GM18517 (cell line): ENCODE measurements around the gene SPATA6.

Source experiments
- ATAC-seq: cut with Tn5 transposase; IDR thresholded peaks from one replicate; pipeline ENCODE4 v1.9.1; 2021; ENCODE audit warnings: mild to moderate bottlenecking, moderate library complexity; ENCODE audit not compliant: unreplicated experiment

Gene SPATA6

GRCh38 chr1:48258106-48258505 is 213.9 kb downstream of the SPATA6 start:
- no peak for ATAC-seq

GRCh38 chr1:48254254-48254653 is 217.8 kb downstream of the SPATA6 start:
- no peak for ATAC-seq

GRCh38 chr1:48251821-48252220 is 220.2 kb downstream of the SPATA6 start:
- ATAC-seq = no peak

GRCh38 chr1:48251323-48251722 is 220.7 kb downstream of the SPATA6 start:
- no peak for ATAC-seq

GRCh38 chr1:48250572-48250971 is 221.4 kb downstream of the SPATA6 start:
- ATAC-seq = no peak

- ATAC-seq = no peak
Observed at GRCh38 chr1:48249868-48250267, 222.1 kb downstream of the SPATA6 start.

- no peak for ATAC-seq
Observed at GRCh38 chr1:48248356-48248755, 223.6 kb downstream of the SPATA6 start.

- ATAC-seq = no peak
Observed at GRCh38 chr1:48246727-48247126, 225.3 kb downstream of the SPATA6 start.
